Epithelial cell of proximal tubule (primary cell): Measurements from ENCODE around the gene SLC38A4. TPM values are rescaled to one million over a fixed set of nuclear protein-coding genes. Genes with fewer than 3 reads are reported as not detected.

Experiments
- DNase-seq: peaks from one replicate; pipeline ENCODE4 v3.0.0-alpha.2; 2011; ENCODE audit warnings: low read depth
- H3K4me3 ChIP-seq: 2 replicates; pipeline ENCODE4 v1.5.1; 2011; ENCODE audit warnings: low read depth, mild to moderate bottlenecking, low read length
- total RNA-seq: library from RNA; depleted of rRNA; stranded (reverse); fragments of >200 nt; gene quantifications from 2 replicates; pipeline ENCODE4 v1.2.3, GENCODE V29; 2015
- TF ChIP-seq, protein P1 (sequence below): conservative IDR thresholded peaks from 2 replicates; pipeline ENCODE4 v1.5.1; 2012; ENCODE audit warnings: low read depth, mild to moderate bottlenecking, low read length

The SLC38A4 gene
- total RNA-seq, 1 donor from 2014 or later = not detected

DNA sequence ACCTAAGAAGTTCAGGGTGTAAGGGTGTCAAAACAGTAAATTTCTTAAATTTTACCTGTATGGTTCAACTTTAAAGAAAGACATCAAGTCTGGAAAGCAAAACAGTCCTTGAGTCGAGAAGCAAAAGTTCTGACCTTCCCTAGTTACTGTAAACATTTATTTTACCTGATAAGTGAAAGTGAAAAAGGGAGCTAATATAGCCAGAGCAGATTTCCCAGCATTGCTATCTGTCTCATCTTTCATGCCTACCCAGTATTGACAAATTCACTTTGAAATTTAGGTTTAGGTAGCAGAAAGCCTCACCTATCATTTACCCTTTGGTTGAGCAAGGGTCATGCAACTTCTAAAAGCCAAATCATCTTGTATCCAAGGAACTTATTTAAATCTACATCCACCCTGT lies 24.5 kb downstream of the SLC38A4 start:
- H3K4me3 ChIP-seq = no peak overlapping the region
- TF ChIP-seq, protein P1, sequence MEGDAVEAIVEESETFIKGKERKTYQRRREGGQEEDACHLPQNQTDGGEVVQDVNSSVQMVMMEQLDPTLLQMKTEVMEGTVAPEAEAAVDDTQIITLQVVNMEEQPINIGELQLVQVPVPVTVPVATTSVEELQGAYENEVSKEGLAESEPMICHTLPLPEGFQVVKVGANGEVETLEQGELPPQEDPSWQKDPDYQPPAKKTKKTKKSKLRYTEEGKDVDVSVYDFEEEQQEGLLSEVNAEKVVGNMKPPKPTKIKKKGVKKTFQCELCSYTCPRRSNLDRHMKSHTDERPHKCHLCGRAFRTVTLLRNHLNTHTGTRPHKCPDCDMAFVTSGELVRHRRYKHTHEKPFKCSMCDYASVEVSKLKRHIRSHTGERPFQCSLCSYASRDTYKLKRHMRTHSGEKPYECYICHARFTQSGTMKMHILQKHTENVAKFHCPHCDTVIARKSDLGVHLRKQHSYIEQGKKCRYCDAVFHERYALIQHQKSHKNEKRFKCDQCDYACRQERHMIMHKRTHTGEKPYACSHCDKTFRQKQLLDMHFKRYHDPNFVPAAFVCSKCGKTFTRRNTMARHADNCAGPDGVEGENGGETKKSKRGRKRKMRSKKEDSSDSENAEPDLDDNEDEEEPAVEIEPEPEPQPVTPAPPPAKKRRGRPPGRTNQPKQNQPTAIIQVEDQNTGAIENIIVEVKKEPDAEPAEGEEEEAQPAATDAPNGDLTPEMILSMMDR = no peak
- DNase-seq = no peak

- no peak overlapping the region for H3K4me3 ChIP-seq
- no peak for DNase-seq
- TF ChIP-seq, protein P1 = no peak
Observed at GRCh38 chr12:46800160-46800559, 25.6 kb downstream of the SLC38A4 start.

GRCh38 chr12:46798648-46799047 lies 27.1 kb downstream of the SLC38A4 start:
- no peak for DNase-seq
- TF ChIP-seq, protein P1 = no peak
- H3K4me3 ChIP-seq = no peak overlapping the region

GRCh38 chr12:46798056-46798455 lies 27.7 kb downstream of the SLC38A4 start:
- DNase-seq = no peak
- no peak overlapping the region for H3K4me3 ChIP-seq
- TF ChIP-seq, protein P1 = no peak

- no peak overlapping the region for H3K4me3 ChIP-seq
- TF ChIP-seq, protein P1 = no peak
- no peak for DNase-seq
Observed at GRCh38 chr12:46795988-46796387, 29.8 kb downstream of the SLC38A4 start.

DNA sequence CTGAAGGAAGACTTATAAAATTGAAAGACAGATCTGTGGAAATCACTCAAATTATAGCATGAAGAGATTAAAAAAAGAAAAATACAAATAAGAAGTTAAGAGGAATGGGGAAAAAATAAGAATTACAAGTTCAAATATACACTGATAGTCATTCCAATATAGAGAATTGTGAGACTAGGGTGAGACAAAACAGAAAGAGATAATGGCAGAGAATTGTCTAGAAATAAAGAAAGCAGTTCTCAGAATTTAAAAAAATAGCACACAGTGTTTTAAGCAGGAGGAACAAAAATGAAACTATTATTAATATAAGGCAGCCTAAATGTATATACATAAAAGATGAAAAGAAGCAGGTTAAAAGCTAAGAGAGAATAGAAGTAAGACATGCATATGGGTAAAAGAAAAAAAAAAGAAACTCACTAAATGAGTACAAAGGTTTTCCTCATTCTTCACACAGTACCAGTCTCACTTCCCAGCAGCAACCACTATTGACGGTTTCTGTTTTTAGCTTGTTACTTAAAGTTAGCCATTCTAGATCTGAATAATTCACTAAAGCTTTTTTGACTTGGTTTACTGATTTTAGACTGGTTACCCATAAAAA lies 31.1 kb downstream of the SLC38A4 start:
- TF ChIP-seq, protein P1 = no peak
- DNase-seq = no peak

DNA sequence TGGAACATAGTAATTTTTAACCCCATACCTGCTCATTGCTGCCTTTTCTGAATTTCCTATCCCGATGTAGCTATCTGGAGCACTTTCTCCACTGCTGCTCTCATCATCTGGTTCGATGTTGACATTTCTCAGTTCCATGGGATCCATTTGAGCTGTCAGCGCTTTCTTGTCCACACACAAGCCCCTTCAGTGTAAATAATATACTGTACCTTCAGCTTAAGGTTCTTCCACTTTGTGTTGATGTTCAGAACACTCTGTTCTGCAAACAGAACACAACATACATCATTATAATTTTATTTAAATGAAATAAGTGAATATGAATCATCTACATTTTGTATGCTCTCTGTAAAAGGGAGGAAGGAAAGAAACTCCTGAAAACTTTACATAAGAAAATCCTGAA lies 32.9 kb downstream of the SLC38A4 start:
- DNase-seq = no peak
- TF ChIP-seq, protein P1 = no peak
- H3K4me3 ChIP-seq = no peak overlapping the region

More for the DNA sequence above, 31.1 kb downstream of the SLC38A4 start:
- H3K4me3 ChIP-seq = no peak overlapping the region
